ENCODE results near the gene PDLIM5.

- TF ChIP-seq REST (IDR thresholded peaks at IDR 0.05; ENCODE audit: insufficient read depth in 1 of 2, low read depth in 2 of 2, low read length in 1 of 2) = no peak
- no peak for TF ChIP-seq CTCF (IDR thresholded peaks at IDR 0.05)
- no peak for TF ChIP-seq TCF7L2 (IDR thresholded peaks at IDR 0.05; ENCODE audit: low read depth, low read length)
- TF ChIP-seq SIN3A (IDR thresholded peaks at IDR 0.05; ENCODE audit: borderline replicate concordance, insufficient read depth, low read depth, low read length) = no peak
These were observed 12.1 kb upstream of the PDLIM5 start for GRCh38 chr4:94439606-94440005.
